ENCODE results near the gene RBM10.

The RBM10 gene

DNA sequence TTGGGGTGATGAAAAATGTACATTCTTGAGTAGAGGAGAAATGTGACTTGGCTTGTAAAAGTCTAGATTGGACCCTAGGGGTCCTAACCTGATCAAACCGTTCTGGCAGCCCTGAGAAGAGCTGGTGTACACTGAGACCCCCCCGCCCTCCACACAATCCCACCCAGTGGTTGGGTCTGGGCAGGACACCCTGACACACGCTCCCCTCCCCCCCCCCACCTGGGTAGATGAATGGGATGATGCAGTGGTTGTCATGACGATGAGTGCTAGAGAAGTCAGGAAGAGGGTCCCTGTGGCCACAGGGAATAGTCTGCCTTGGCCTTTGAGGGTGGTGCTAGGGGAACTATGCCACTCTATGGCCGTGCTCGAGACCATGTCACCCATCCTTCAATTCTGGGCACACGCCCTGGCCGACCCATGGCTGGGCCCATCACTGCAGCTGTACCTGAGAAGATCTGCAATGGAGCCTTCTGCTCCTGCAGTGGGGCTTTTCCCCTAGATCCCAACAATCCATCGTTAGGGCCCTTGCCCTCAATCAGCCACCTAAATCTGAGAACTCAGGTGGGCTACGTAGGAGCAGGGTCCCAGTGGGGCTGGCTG is 77.8 kb downstream of the RBM10 start:
- DNase-seq: no peak
- CTCF ChIA-PET: no interaction called here
- H3K27me3 Mint-ChIP-seq: no peaks in the 10 kb centered on the region
- H3K36me3 Mint-ChIP-seq: peaks cover 26% of the 10 kb centered on the region
- no peak overlapping the region for H3K27ac Mint-ChIP-seq
- no peaks in the 10 kb centered on the region for H3K9me3 Mint-ChIP-seq
- no peak overlapping the region for H3K4me3 Mint-ChIP-seq
- H3K4me1 Mint-ChIP-seq: peaks cover 24% of the 10 kb centered on the region

DNA sequence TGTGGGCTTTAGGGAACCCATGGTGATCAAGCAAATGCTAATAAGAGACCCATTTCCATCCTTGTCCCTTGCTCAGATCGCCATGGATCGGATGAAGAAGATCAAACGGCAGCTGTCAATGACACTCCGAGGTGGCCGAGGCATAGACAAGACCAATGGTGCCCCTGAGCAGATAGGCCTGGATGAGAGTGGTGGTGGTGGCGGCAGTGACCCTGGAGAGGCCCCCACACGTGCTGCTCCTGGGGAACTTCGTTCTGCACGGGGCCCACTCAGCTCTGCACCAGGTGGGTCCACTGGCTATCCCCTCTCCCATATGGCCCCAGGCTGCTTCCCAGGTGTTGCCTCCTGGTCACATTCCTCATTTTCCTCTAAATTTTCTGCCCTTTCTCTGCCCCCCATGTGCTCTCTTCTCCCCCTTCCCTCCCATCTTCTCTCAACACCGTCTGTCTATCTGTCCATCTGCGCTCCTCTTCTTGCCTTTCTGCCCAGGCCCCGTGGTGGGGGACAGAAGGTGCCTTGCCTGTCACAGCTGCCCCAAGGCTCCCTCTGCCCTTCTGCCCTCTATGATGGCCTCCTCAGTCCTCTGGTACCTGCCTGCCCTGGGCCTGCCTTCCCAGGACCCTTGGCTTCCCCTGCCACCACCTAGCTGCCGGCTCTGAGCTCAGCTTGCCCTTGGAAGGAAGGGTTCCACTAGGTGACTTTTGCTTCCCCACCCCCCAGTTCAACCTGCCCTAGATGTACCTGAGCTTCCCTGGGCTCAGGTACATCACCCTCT is 78.6 kb downstream of the RBM10 start:
- no peak for DNase-seq
- Mint-ChIP-seq H3K27me3 (no peaks in the 10 kb centered on the region), H3K27ac (no peak overlapping the region), H3K4me1 (peaks cover 24% of the 10 kb centered on the region), H3K36me3 (peaks cover 32% of the 10 kb centered on the region), H3K4me3 (no peak overlapping the region), H3K9me3 (no peaks in the 10 kb centered on the region)
- CTCF ChIA-PET: no interaction called here

DNA sequence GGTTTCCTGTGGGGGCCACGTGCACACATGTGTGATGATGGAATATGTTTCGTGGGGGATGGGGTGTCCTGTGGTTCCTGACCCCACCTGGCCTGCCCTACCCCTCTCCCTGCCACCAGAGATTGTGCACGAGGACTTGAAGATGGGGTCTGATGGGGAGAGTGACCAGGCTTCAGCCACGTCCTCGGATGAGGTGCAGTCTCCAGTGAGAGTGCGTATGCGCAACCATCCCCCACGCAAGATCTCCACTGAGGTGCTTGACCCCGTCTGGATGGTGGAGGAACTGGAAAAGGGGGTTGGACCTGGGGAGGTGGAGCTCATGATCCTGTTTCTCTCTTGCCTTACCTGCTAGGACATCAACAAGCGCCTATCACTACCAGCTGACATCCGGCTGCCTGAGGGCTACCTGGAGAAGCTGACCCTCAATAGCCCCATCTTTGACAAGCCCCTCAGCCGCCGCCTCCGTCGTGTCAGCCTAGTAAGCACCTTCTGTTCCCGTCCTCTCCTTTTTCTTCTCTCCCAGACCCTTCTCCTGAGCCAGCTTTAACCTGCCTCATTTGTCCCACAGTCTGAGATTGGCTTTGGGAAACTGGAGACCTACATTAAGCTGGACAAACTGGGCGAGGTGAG is 79.4 kb downstream of the RBM10 start:
- Mint-ChIP-seq H3K4me3 (no peak overlapping the region), H3K36me3 (peaks cover 35% of the 10 kb centered on the region), H3K4me1 (peaks cover 24% of the 10 kb centered on the region), H3K9me3 (no peaks in the 10 kb centered on the region), H3K27me3 (no peaks in the 10 kb centered on the region), H3K27ac (no peak overlapping the region)
- DNase-seq: no peak
- CTCF ChIA-PET: no interaction called here

DNA sequence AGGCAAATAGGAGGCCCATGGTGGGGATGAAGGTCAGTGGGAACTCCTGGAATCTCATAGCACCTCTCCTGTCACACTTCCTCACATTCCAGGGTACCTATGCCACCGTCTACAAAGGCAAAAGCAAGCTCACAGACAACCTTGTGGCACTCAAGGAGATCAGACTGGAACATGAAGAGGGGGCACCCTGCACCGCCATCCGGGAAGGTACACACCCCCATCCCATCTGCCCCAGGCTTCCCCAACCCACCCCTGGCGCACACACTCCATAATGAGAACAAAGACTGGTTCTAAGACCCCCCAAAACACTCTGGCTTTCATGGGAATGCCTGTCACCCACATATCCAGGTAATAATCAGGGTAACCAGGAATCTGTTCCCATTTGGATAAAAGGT is 79.9 kb downstream of the RBM10 start:
- Mint-ChIP-seq H3K36me3 (peaks cover 34% of the 10 kb centered on the region), H3K27ac (no peak overlapping the region)
- CTCF ChIA-PET: no interaction called here

DNA sequence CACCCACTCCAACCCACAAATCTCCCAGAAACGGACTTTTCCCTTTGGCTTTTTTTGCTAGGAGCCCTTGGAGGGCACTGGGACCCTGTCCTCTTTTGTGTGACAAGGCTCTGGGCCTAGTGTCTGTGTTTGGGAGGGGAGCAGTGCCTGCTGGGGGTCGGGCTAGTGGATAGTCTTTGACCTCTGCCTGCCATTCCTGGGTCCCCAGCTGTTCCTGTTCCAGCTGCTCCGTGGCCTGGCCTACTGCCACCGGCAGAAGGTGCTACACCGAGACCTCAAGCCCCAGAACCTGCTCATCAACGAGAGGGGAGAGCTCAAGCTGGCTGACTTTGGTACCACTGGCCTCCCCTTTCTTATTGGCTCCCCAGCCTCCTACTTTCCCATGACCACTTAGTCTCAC is 81.0 kb downstream of the RBM10 start:
- no peak overlapping the region for H3K27ac Mint-ChIP-seq

More for the DNA sequence above, 79.9 kb downstream of the RBM10 start:
- DNase-seq: no peak
- no peaks in the 10 kb centered on the region for H3K9me3 Mint-ChIP-seq
- H3K4me1 Mint-ChIP-seq: peaks cover 19% of the 10 kb centered on the region
- H3K27me3 Mint-ChIP-seq: no peaks in the 10 kb centered on the region
- no peak overlapping the region for H3K4me3 Mint-ChIP-seq

DNA sequence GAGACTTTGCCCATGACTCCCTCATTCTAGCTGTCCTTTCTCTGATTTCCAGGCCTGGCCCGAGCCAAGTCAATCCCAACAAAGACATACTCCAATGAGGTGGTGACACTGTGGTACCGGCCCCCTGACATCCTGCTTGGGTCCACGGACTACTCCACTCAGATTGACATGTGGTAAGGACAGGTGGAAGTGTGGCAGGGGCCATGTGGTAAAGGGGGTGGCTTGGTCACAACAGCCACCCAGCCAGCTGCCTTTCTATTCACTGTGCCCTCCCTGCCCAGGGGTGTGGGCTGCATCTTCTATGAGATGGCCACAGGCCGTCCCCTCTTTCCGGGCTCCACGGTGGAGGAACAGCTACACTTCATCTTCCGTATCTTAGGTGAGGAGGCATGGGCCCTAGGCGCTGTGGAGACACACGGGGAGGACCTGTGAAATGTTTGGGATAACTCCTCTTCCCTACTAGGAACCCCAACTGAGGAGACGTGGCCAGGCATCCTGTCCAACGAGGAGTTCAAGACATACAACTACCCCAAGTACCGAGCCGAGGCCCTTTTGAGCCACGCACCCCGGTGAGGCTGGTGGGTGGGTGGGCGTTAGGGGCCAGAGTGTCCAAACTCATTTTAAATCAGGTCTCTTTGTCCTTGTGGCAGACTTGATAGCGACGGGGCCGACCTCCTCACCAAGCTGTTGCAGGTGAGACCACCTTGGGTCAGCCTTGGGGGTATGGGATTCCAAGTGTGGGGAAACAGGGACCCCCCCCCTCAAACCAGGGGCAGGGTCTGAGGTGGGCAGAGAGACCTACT is 81.7 kb downstream of the RBM10 start:
- H3K36me3 Mint-ChIP-seq: peaks cover 34% of the 10 kb centered on the region
- no peak overlapping the region for H3K27ac Mint-ChIP-seq
- DNase-seq: no peak
- CTCF ChIA-PET: no interaction called here
- H3K9me3 Mint-ChIP-seq: no peaks in the 10 kb centered on the region
- no peaks in the 10 kb centered on the region for H3K27me3 Mint-ChIP-seq
- H3K4me3 Mint-ChIP-seq: no peak overlapping the region
- H3K4me1 Mint-ChIP-seq: peaks cover 8% of the 10 kb centered on the region

More for the DNA sequence above, 81.0 kb downstream of the RBM10 start:
- Mint-ChIP-seq H3K9me3 (no peaks in the 10 kb centered on the region), H3K4me3 (no peak overlapping the region), H3K36me3 (peaks cover 34% of the 10 kb centered on the region), H3K4me1 (peaks cover 8% of the 10 kb centered on the region), H3K27me3 (no peaks in the 10 kb centered on the region)
- CTCF ChIA-PET: no interaction called here
- DNase-seq: no peak

DNA sequence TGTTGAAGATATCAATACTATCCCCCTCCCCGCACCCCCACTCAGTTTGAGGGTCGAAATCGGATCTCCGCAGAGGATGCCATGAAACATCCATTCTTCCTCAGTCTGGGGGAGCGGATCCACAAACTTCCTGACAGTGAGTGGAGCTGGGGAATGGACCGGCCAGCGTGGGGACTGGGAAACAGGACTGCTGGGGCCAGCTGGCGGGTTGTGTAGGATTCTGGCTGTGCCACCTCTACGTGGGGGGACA is 82.2 kb downstream of the RBM10 start:
- H3K4me3 Mint-ChIP-seq: no peak overlapping the region
- peaks cover 29% of the 10 kb centered on the region for H3K36me3 Mint-ChIP-seq

DNA sequence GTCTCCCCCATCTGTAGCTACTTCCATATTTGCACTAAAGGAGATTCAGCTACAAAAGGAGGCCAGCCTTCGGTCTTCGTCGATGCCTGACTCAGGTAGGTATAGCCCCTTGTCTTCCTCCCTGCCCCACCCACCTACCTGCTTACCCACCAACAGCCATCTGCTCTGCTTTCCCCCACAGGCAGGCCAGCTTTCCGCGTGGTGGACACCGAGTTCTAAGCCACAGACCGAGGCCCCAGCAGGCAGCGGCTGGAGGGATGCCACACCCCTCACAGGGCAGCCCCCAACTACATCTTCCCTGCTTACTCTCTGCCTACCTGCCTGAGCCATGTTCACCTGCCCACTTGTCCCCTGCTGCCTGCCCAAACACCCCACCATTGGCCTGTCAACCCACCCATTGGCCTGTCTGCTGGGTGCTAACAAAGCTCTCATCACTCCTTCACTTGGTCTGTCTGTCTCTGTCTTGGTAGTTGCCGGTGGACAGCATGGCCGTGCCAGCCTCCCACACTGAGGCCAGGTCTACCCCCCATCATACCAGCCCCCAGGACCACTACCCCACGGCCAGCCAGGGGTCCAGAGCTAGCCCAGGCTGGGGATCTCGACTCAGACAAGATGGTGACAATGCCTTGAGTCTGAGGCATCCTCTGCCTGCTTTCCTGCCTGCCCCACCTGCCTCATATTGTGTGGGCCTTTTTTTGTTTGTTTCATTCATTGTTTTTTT is 83.7 kb downstream of the RBM10 start:
- H3K27ac Mint-ChIP-seq: no peak overlapping the region
- H3K36me3 Mint-ChIP-seq: peaks cover 30% of the 10 kb centered on the region

More for the DNA sequence above, 82.2 kb downstream of the RBM10 start:
- Mint-ChIP-seq H3K27ac (no peak overlapping the region), H3K9me3 (no peaks in the 10 kb centered on the region), H3K4me1 (peaks cover 5% of the 10 kb centered on the region), H3K27me3 (no peaks in the 10 kb centered on the region)
- DNase-seq: no peak
- CTCF ChIA-PET: no interaction called here

DNA sequence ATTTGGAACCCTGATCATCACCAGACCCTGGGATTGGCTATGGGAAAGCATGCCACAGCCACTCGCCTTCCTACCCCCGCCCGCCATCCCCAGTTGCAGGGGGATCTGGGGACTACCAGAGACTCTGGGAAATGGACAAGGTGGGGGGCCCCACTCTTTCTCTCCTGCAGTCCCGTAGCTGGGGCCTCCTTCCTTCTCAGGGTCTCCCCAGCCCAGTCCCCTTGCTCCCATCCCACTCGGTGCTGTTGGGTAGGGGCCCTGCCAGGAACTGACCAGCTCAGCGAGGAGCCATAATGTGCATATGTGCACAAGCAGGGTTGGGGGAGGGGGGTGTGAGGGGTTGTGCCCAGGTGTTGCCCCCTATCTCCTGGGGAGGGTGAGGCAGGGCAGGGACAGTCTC is 84.4 kb downstream of the RBM10 start:
- peaks cover 30% of the 10 kb centered on the region for H3K36me3 Mint-ChIP-seq
- DNase-seq: no peak
- H3K9me3 Mint-ChIP-seq: no peaks in the 10 kb centered on the region
- CTCF ChIA-PET: no interaction called here
- peaks cover 14% of the 10 kb centered on the region for H3K4me1 Mint-ChIP-seq
- H3K27me3 Mint-ChIP-seq: no peaks in the 10 kb centered on the region
- no peak overlapping the region for H3K4me3 Mint-ChIP-seq
- no peak overlapping the region for H3K27ac Mint-ChIP-seq

More for the DNA sequence above, 83.7 kb downstream of the RBM10 start:
- Mint-ChIP-seq H3K9me3 (no peaks in the 10 kb centered on the region), H3K4me3 (no peak overlapping the region), H3K4me1 (peaks cover 12% of the 10 kb centered on the region), H3K27me3 (no peaks in the 10 kb centered on the region)
- CTCF ChIA-PET: no interaction called here
- no peak for DNase-seq

DNA sequence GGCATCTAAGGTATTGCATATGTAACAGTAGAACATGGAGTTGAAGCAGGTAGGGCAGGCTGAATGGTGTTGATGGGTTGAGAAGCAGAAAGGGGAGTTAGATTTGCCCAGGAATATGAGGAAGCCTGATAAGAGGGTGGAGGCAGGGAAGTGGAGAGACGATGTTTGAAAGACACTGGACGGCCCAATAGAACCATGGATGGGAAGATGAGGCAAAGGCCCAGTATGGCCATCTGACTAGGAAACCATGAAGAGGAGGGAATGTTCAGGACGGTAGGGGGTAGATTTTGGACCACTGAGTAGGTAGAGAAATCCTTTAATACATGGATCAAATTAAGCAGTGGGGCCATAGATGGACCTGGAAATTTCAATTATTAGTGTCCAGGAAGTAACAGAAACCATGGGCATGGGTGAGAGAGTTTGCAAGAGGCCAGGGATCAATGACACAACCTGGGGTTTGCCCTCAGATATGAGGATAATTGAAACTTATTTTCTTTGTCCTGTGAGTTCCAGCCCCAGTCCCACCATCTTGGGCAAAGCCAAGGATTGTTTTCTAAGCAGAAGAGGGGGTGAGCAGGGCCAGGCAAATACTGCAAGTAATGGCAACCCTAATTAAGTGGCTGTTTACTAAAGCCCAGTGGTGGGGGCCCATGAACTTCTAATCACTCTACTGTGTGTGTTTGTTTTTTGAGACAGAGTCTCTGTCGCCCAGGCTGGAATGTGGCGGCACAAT is 85.3 kb downstream of the RBM10 start:
- Mint-ChIP-seq H3K27ac (peak overlapping the region; percentile 37), H3K4me3 (peak overlapping the region; percentile 2), H3K36me3 (peaks cover 32% of the 10 kb centered on the region), H3K4me1 (peaks cover 18% of the 10 kb centered on the region), H3K9me3 (no peaks in the 10 kb centered on the region), H3K27me3 (no peaks in the 10 kb centered on the region)
- no peak for DNase-seq
- CTCF ChIA-PET: no interaction called here

DNA sequence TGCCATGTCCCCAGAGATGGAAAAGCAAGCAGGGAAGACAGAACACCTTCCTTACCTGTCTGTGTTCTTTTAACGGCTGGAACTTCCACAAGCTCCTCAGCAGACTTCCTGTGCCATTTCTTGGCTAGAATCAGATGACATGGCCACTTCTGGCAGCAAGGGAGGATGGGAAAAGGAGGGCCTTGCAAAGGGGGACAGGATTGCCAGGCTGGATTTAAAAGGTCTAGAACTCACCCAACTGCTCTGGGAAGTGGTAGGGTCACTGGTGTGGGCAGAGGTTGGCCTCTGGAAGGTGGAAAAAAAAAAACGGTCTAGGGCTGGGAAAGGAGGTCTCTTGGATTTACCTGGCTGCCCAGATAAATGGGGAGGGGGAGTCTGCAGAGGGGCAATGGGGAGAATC is 86.1 kb downstream of the RBM10 start:
- H3K4me3 Mint-ChIP-seq: no peak overlapping the region
- peaks cover 27% of the 10 kb centered on the region for H3K4me1 Mint-ChIP-seq
- peaks cover 33% of the 10 kb centered on the region for H3K36me3 Mint-ChIP-seq
- H3K9me3 Mint-ChIP-seq: no peaks in the 10 kb centered on the region
- H3K27ac Mint-ChIP-seq: peak overlapping the region; percentile 62
- no peak for DNase-seq
- CTCF ChIA-PET: no interaction called here
- no peaks in the 10 kb centered on the region for H3K27me3 Mint-ChIP-seq

DNA sequence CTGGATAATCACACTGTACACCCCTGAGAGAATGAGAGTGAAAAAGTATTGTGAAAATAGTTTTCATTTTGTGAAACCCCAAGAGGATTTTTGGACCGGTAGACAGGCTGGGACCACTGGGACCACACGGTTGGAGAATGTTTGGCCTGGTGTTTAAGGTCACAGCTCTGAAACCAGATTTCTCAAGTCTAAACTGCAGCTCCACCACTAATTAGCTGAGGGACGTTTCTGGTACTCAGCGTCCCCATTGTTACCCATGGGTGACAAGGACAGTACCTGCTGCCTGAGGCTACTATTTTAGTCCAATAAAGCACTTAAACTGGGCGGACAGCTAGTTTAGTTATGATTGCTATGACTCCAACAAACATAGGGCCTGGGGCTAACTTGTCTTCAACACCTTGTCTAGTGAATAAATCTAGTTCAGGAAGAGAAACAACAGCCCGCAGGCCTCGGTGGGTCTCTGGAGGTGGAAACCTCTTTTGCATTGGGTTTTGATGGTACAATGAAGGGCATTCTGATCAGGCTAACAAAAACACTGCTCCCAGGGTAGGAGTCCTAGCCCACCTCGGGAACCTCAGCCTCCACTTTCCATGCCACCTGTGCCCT is 87.3 kb downstream of the RBM10 start:
- no peaks in the 10 kb centered on the region for H3K27me3 Mint-ChIP-seq
- H3K36me3 Mint-ChIP-seq: peaks cover 27% of the 10 kb centered on the region
- no peak for DNase-seq
- no peaks in the 10 kb centered on the region for H3K9me3 Mint-ChIP-seq
- H3K27ac Mint-ChIP-seq: peak overlapping the region; percentile 98
- H3K4me1 Mint-ChIP-seq: peaks cover 27% of the 10 kb centered on the region
- CTCF ChIA-PET: interaction anchor here (1.0 kb wide), 1 partner anchor 13 kb away, joined by 3 read pairs; no protein-coding TSS in a partner anchor
- H3K4me3 Mint-ChIP-seq: peak overlapping the region; percentile 88

DNA sequence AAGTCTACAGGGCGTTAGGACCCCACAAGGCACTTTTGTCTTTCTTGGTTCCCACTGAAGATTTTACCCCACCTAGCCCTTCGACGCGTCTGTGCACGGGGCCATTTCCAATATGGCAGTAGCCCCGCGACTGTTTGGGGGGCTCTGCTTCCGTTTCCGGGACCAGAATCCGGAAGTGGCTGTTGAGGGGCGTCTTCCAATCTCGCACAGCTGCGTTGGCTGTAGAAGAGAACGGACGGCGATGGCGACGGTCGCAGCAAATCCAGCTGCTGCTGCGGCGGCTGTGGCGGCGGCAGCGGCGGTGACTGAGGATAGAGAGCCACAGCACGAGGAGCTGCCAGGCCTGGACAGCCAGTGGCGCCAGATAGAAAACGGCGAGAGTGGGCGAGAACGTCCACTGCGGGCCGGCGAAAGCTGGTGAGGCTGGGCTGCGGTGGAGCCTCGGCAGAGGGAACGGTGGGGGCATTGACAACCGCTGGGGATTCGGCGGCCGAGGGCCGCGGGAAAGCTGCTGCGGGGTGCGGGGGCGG is 87.8 kb downstream of the RBM10 start, which contains the start of gene USP11:
TSS of gene USP11 (plus strand) at position 207 of the 530 bp plus-strand sequence. CDS start at position 242, 35 bp downstream.
- peak within 1 kb of the TSS; percentile 98 for H3K27ac Mint-ChIP-seq
- DNase-seq: peak; percentile 64
- CTCF ChIA-PET: interaction anchor here (1.0 kb wide), 1 partner anchor 14 kb away, joined by 3 read pairs; no protein-coding TSS in a partner anchor
- H3K27me3 Mint-ChIP-seq: no peaks in the 10 kb centered on the region
- peak within 1 kb of the TSS; percentile 88 for H3K4me3 Mint-ChIP-seq
- no peaks in the 10 kb centered on the region for H3K9me3 Mint-ChIP-seq
- peaks cover 27% of the 10 kb centered on the region for H3K36me3 Mint-ChIP-seq
- H3K4me1 Mint-ChIP-seq: peaks cover 27% of the 10 kb centered on the region

Measured in activated naive CD4-positive, alpha-beta T cell treated with anti-CD3 and anti-CD28 coated beads, Interleukin-2, amount 10 ng/mL, durations not matched to agents 7 days and 5 days (primary cell).